Dedifferentiated amniotic fluid mesenchymal stem cell (primary cell): ENCODE measurements around the gene ABLIM1.

Experiments used
- DNase-seq: peaks from one replicate; pipeline ENCODE4 v3.0.0-alpha.2; 2016; ENCODE audit errors: extremely low spot score

The ABLIM1 gene

DNA sequence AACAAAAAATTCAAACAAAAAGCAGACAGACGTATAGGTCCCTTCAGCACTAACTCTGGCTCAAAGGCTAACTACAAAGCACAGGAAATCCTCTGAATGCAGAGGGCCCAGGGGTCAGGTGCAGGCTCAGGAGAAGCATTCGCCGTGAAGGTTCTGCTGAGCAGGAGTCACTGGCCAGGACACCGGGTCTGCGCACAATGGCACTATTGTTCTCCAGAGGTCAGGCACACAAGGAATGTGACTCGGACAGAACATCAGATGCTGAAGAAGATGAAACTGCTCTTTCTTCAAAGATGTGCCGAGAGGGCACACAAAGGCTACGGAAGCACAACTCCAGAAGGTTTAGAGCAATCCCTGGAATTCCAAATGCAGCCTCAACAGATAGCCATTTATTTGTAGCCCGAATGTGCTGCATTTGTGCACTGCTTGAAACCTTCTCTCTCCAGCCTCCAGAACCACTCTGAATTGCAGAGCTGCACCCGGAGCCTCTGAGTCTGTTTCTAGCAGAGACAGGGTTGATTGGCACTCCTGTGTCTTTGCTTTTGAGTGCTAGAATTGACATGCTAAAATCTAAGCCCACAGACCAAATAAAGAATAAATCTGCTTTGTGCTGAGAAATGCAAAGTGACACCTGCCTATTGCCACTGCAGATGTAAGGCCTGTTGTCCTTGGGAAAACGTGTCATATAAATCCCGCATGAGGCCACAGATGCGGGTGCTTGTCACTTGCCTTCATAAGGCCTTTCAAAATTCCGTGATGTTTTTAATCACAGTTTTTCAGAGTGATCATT is 168.4 kb downstream of the ABLIM1 start:
- no peak for DNase-seq

DNA sequence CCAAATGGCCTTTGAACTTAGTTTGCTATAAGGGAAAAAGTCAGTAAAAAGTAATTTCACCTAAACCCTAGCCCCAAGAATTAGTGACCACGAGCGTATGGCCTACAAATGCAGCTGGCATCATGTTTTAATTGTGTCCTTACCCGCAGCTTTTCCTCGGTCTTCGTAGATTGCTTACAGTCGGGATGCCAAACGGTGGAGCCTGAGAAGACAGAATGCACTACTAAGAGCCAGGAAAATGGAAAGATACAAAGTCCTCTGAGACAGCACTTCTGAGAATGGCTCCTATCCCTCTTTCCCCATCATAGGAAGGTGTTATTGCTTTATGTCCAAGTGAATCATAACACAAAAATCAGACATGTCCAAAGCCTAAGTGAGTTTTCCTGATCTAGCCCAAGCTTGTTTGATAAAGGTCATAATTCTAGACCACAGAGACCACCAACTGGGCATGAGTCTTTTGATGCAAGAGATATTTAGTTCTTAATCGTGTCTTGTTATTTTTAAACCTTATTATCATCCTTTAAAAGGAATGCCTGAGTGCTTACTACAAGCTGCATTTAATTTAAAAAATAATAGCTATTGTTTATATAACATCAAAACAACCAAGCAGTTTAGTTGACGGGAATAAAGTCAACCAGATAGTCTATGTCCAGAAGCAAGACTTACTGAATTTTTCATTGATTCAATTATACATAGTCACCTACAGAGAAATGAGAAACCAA is 170.1 kb downstream of the ABLIM1 start:
- DNase-seq = no peak

DNA sequence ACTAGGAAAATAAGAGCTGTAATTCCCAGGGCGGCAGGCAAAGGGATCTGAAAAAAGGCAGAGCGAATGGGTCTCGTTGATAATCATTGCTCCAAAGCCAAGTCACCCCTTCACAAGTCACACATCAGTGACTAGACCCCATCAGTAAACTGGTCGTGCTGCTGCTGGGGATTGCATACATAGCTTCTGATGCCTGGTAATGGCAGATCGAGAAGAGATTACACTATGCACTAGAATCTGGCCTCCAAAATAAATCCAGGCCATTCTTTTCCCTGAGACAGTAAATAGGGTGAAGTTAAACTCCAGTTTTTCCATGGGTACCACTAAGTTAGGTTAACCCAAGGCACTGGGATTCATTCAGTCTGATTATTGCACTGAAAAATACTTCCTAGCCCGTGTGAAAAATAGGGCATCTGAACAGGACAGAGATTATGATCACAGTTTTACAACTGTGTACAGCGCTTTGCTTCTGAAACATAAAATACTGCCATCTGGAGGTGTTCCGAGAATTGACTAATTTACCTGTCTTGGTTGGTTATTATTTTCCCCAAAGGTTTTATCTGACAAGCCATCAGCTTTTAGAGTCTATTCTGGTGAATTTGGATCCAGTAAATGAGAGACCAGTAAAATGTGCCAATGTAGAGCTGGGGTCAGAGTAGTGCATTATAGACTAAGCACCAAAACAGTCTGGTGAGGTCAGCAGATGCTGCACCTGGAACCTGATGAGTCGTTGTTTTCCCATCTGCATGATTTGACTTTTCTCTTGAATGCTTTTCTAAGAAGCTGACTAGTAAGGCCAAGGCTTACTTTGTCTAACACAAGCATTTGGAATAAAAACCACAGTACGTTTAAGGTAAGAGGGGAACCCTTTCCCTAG is 170.9 kb downstream of the ABLIM1 start:
- no peak for DNase-seq

- DNase-seq = no peak
Observed at GRCh38 chr10:114485696-114486400, 172.2 kb downstream of the ABLIM1 start.

DNA sequence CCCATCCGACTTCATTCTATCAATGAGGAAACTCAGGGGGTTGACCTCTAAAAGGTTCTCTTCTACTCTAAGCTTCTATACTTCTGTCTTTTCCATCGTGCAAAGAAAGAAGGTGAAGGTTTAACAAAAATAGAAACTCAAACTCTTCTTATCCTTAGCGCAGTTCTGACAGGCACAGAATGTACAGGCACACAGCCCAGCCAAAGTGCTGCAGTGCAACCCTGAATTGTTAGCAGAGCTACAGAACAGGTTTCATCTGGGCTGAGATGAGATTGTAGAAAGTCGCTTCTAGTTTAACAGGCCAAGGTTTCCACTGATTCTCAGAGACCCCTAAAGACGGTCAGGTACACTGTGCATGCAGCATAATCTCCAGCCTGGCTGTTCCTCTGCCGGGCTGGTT is 174.5 kb downstream of the ABLIM1 start:
- DNase-seq = no peak

DNA sequence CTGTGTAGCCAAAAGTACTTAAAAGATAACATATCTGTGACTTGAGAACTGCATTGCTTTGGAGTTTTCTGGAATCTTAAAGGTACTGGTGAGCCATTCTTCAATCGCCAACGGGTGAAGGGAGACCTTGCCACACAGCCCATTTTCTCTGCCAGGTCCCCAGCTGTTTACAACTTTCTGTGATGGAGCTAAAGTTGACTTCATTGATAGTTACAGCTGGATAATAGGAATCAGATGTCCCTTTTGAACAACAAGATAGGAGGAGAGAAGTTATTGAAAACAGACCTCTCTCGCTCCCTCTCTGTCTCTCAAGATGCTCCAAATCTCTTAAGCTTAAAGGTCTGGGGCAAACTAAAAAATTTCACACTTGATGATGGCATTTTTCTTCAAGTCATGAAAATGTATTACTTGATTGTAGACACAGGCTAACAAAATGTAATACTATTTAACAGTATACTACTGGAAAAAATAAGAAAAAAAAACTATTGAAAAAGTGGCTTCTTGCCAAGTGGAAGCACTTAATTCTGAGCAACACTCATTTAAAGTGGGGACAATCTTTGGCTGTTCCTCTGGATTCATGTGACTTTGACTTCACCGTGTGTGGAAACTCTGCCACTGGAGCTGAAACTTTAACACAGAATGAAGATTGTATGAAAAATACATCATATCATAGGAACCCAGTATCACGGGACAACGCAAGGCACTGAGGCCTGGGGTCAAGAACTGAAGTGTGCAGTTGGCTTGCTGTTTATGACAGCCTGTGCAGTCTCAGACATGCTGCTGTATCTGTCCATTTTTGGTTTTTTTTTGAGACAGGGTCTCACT is 175.4 kb downstream of the ABLIM1 start:
- DNase-seq = no peak

GRCh38 chr10:114481055-114481454 is 177.0 kb downstream of the ABLIM1 start:
- no peak for DNase-seq

GRCh38 chr10:114479836-114480235 is 178.2 kb downstream of the ABLIM1 start:
- no peak for DNase-seq

DNA sequence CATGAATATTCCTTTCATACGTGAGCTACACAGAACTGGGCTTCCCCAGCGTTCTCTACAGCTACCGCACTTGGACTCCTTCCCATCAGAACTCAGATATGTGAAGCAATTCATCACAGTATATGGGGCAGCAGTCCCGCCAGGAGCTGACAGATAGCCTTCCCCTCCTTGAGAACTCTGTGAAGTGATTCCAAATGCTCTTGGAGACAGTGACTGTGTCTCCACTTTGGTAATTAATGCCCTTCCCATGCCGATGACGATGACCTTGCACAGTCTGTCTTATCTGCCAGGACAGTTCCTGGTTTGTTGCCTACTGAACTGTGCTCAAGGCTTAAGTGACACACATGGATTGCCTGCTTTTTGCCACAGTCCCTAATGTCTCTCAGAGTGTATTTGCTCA is 178.8 kb downstream of the ABLIM1 start:
- no peak for DNase-seq

GRCh38 chr10:114478281-114478680 is 179.8 kb downstream of the ABLIM1 start:
- no peak for DNase-seq

DNA sequence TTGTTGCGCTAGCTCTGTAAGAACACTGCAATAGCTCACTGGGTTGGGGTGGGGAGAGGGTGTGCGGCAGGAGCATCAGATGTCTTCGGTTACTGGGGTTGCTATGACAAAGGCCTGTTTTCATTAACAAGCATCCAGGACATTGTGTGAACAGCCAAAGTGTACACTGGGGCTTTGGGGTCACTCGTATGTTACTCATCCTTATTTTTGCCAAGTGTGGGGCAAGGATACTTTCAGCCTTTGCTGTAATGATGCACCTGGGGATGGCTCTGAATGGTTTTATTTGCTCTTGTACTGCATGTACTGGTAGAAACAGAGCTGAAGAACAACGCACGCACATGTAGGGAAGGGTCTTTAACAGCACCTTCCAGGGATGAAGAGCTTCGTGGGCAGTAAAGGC is 180.8 kb downstream of the ABLIM1 start:
- no peak for DNase-seq

DNA sequence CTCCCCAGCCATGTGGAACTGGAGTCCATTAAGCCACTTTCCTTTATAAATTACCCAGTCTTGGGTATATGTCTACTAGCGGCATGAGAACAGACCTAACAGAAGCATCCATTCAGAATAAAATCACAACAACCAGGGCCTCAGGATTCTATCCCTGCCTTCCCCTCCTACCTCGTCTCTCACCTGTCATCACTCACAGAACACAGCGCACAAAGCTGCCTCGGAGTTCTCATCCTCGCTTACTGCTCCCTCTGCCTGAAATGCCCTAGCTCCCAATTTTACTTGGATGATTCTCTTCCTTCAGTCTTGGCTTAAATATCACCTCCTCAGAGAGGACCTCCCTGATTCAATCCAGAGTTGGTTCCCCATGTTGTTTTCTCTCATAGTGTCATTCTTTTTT is 183.1 kb downstream of the ABLIM1 start:
- DNase-seq = no peak

GRCh38 chr10:114473776-114474175 is 184.3 kb downstream of the ABLIM1 start:
- no peak for DNase-seq

DNA sequence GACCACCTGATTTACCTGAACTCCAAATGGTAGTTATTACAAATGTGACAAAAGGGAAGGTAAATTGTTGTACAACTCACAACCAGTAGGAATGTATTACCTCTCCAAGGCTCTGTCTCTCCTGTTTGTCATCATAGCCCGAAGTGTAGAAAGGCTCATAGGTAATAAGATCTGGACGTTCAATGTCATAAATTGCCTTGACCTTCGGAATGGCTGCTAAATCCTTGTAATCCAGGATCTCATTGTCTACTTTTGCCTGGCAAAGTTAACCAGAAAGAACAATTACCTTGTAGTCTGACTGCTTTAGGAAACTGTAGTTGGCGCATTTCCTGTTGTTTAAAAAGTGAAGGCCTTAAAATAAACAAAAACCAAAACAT is 185.2 kb downstream of the ABLIM1 start:
- DNase-seq = no peak

- DNase-seq = no peak
Observed at GRCh38 chr10:114471906-114472876, 185.9 kb downstream of the ABLIM1 start.

GRCh38 chr10:114470956-114471905 is 186.8 kb downstream of the ABLIM1 start:
- DNase-seq = peak; percentile 72

GRCh38 chr10:114470361-114470760 is 187.7 kb downstream of the ABLIM1 start:
- DNase-seq = no peak

DNA sequence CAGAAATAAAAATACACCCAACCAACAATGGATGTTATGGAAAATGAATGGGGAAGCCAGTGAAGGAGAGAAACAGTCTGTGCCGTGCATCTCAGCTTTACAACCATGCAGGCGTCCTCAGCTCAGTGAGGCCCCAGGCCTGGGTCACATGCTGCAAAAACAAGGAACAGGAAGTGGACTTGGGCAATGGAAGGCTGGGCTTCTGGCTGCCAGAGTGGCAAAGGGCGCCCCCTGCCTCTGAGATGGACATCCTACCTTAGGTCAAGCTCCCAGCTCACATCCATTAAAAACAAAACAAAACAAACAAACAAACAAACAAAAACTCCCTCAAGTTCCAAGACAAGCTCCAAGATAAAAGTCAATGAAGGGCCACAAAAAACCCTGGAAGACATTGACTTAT is 199.1 kb downstream of the ABLIM1 start:
- no peak for DNase-seq
